GM18502 (cell line): ENCODE results near the gene PALB2.

Experiments used
- ATAC-seq: cut with Tn5 transposase; IDR thresholded peaks from one replicate; pipeline ENCODE4 v1.9.1; 2021; ENCODE audit warnings: mild to moderate bottlenecking; ENCODE audit not compliant: unreplicated experiment, poor library complexity

Gene PALB2

DNA sequence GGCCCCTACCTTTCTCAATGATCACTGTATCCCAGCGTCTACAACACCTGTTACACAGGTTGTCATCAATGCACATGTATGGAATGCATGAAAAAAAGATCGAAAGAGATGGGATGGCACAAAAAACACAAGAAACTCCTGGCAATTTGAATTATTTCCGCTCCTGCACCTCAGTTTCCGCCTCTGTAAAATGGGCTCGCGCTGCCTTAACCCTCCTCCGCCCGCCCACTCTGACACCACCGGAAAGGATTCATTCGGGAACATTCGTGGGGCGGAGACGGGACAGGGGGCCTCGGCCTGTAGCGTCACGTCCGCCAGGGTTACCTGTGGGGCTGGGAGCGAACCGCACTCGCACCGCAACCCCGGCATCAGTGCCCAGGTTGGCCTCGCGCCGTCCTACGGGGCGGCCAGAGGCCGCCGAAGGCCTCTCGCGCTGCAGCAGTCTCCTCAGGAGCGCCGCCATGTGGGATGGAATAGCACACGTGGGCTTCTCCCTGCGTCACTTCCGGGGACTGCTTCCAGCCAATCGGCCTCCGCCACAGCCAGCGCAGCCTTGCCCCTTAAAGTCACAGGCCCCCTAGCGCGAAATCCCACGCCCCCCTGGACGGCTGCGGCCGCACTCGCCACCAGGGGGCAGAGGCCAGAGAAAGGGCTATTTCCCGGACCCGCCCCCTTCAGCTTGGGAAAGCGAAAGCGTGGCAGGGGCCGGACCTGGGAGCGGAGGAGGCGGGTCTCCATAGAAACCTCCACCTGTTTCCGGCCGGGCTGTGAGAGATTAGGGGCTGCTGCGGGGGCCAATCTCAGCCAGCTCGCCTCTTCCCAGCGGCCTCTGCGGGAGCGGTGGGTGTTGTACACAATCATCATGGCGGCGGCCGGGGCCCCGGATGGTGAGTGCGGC, 84.0 kb downstream of the PALB2 start, which contains the start of the genes EARS2 and UBFD1:
Gene EARS2, minus strand, starts transcription at position 470 of the 898 bp plus-strand sequence. Its CDS starts 7 bp downstream, at position 463.
Gene UBFD1, plus strand, starts transcription at position 847 of the 898 bp plus-strand sequence. Its CDS starts 16 bp downstream, at position 863.
- peak; percentile 93 for ATAC-seq

- no peak for ATAC-seq
These were observed 86.6 kb downstream of the PALB2 start for GRCh38 chr16:23554536-23554935.
